Neural progenitor cell (in vitro differentiated cells): Measurements from ENCODE around the gene PMEPA1.

Experiments
- CTCF ChIP-seq: fragments of 200-600 bp; sonication (generic); IDR thresholded peaks from 2 replicates; pipeline ENCODE4 v1.5.1; 2017; ENCODE audit warnings: antibody characterized with exemption, mild to moderate bottlenecking
- EZH2 ChIP-seq: fragments of 200-600 bp; sonication (generic); IDR thresholded peaks from 2 replicates; pipeline ENCODE4 v1.6.1; 2017; ENCODE audit warnings: antibody characterized with exemption, mild to moderate bottlenecking, moderate library complexity

- no peak for TF ChIP-seq CTCF
- TF ChIP-seq EZH2 = no peak
Observed at GRCh38 chr20:57665589-57665971, 44.2 kb downstream of the PMEPA1 start.
